Neural progenitor cell (in vitro differentiated cells): ENCODE measurements around the gene RGS3. TPM values are rescaled to one million over a fixed set of nuclear protein-coding genes. Genes with fewer than 3 reads are reported as not detected.

Experiments
- DNase-seq: peaks from one replicate; pipeline ENCODE4 v3.0.0-alpha.2; 2016; ENCODE audit warnings: low spot score
- H2AFZ ChIP-seq: fragments of 200-600 bp; sonication (generic); replicated peaks from 2 replicates; pipeline ENCODE4 v1.6.1; 2016; ENCODE audit warnings: antibody characterized with exemption
- H3F3A ChIP-seq: fragments of 200-600 bp; sonication (generic); 2 replicates; pipeline ENCODE4 v1.6.1; 2016; ENCODE audit warnings: antibody characterized with exemption, low read depth
- H3K27ac ChIP-seq: fragments of 200-600 bp; sonication (generic); 2 replicates; pipeline ENCODE4 v1.5.1; 2016; ENCODE audit warnings: mild to moderate bottlenecking
- H3K27me3 ChIP-seq: fragments of 200-600 bp; sonication (generic); 2 replicates; pipeline ENCODE4 v1.6.1; 2016; ENCODE audit warnings: mild to moderate bottlenecking, moderate library complexity
- H3K36me3 ChIP-seq: fragments of 200-600 bp; sonication (generic); 2 replicates; pipeline ENCODE4 v1.5.1; 2016
- H3K4me1 ChIP-seq: fragments of 200-600 bp; sonication (generic); 2 replicates; pipeline ENCODE4 v1.6.1; 2016; ENCODE audit warnings: mixed run types
- H3K4me2 ChIP-seq: fragments of 200-600 bp; sonication (generic); 2 replicates; pipeline ENCODE4 v1.6.1; 2016
- H3K4me3 ChIP-seq: fragments of 200-600 bp; sonication (generic); 2 replicates; pipeline ENCODE4 v1.5.1; 2016
- H3K79me2 ChIP-seq: fragments of 200-600 bp; sonication (generic); 2 replicates; pipeline ENCODE4 v1.6.1; 2016; ENCODE audit warnings: low read depth
- H3K9ac ChIP-seq: fragments of 200-600 bp; sonication (generic); 2 replicates; pipeline ENCODE4 v1.6.1; 2016
- H3K9me3 ChIP-seq: fragments of 200-600 bp; sonication (generic); 2 replicates; pipeline ENCODE4 v1.5.1; 2016; ENCODE audit warnings: low read depth
- H4K20me1 ChIP-seq: fragments of 200-600 bp; sonication (generic); 2 replicates; pipeline ENCODE4 v1.6.1; 2016; ENCODE audit warnings: low read depth
- H3K27ac Mint-ChIP-seq: 3 replicates; pipeline ENCODE4 v1.8.0; 2021; ENCODE audit warnings: mixed read lengths
- H3K27me3 Mint-ChIP-seq: 2 replicates; pipeline ENCODE4 v1.8.0; 2022; ENCODE audit warnings: low read depth, mild to moderate bottlenecking, inconsistent platforms, moderate library complexity, mixed read lengths; ENCODE audit not compliant: insufficient read depth
- H3K36me3 Mint-ChIP-seq: 3 replicates; pipeline ENCODE4 v1.8.0; 2021; ENCODE audit warnings: mixed read lengths
- H3K4me1 Mint-ChIP-seq: 3 replicates; pipeline ENCODE4 v1.8.0; 2021; ENCODE audit warnings: mixed read lengths
- H3K4me3 Mint-ChIP-seq: 3 replicates; pipeline ENCODE4 v1.8.0; 2021; ENCODE audit warnings: mild to moderate bottlenecking, moderate library complexity, mixed read lengths
- H3K9me3 Mint-ChIP-seq: 3 replicates; pipeline ENCODE4 v1.8.0; 2020; ENCODE audit warnings: mixed read lengths
- CTCF ChIP-seq: fragments of 200-600 bp; sonication (generic); IDR thresholded peaks from 2 replicates; pipeline ENCODE4 v1.5.1; 2017; ENCODE audit warnings: antibody characterized with exemption, mild to moderate bottlenecking
- EZH2 ChIP-seq: fragments of 200-600 bp; sonication (generic); IDR thresholded peaks from 2 replicates; pipeline ENCODE4 v1.6.1; 2017; ENCODE audit warnings: antibody characterized with exemption, mild to moderate bottlenecking, moderate library complexity
- EZH2phosphoT487 ChIP-seq: fragments of 200-600 bp; sonication (generic); IDR thresholded peaks from 2 replicates; pipeline ENCODE4 v1.6.1; 2017; ENCODE audit warnings: antibody characterized with exemption
- total RNA-seq: library from RNA; depleted of rRNA; stranded (reverse); fragments of >200 nt; gene quantifications from 2 replicates; pipeline ENCODE4 v1.2.3, GENCODE V29; 2015; ENCODE audit warnings: low replicate concordance

The RGS3 gene
- total RNA-seq, 1 donor from 2014 or later, result 30.3 TPM

- H3K4me3 Mint-ChIP-seq, result no peak overlapping the region
- peaks cover 7% of the 10 kb centered on the region for H3K27me3 Mint-ChIP-seq
- H4K20me1 ChIP-seq, result no peaks in the 10 kb centered on the region
- no peak overlapping the region for H3K4me2 ChIP-seq
- no peaks in the 10 kb centered on the region for H3K27me3 ChIP-seq
- H3K4me1 Mint-ChIP-seq, result peaks cover 52% of the 10 kb centered on the region
- no peaks in the 10 kb centered on the region for H3K9me3 Mint-ChIP-seq
- H3F3A ChIP-seq, result no peaks in the 10 kb centered on the region
- TF ChIP-seq CTCF, result no peak
- TF ChIP-seq EZH2, result no peak
- TF ChIP-seq EZH2phosphoT487, result no peak
- H3K36me3 Mint-ChIP-seq, result peaks cover 10% of the 10 kb centered on the region
- no peak overlapping the region for H3K27ac Mint-ChIP-seq
- H3K79me2 ChIP-seq, result no peaks in the 10 kb centered on the region
- H3K36me3 ChIP-seq, result no peaks in the 10 kb centered on the region
- no peak overlapping the region for H3K27ac ChIP-seq
- no peak overlapping the region for H3K4me3 ChIP-seq
- peaks cover 7% of the 10 kb centered on the region for H3K4me1 ChIP-seq
- no peak for DNase-seq
- H3K9ac ChIP-seq, result no peak overlapping the region
- no peaks in the 10 kb centered on the region for H3K9me3 ChIP-seq
- H2AFZ ChIP-seq, result no peak overlapping the region
Measured at GRCh38 chr9:113519426-113520108, 56.0 kb downstream of the RGS3 start.

- no peak overlapping the region for H3K27ac ChIP-seq
- H3K36me3 Mint-ChIP-seq, result peaks cover 7% of the 10 kb centered on the region
- no peak overlapping the region for H3K4me2 ChIP-seq
- no peaks in the 10 kb centered on the region for H3K27me3 ChIP-seq
- TF ChIP-seq EZH2phosphoT487 (no peak), EZH2 (no peak), CTCF (no peak)
- H3K79me2 ChIP-seq, result no peaks in the 10 kb centered on the region
- H3K9me3 Mint-ChIP-seq, result no peaks in the 10 kb centered on the region
- peaks cover 7% of the 10 kb centered on the region for H3K4me1 ChIP-seq
- H2AFZ ChIP-seq, result no peak overlapping the region
- no peaks in the 10 kb centered on the region for H4K20me1 ChIP-seq
- H3K36me3 ChIP-seq, result no peaks in the 10 kb centered on the region
- no peaks in the 10 kb centered on the region for H3F3A ChIP-seq
- H3K9me3 ChIP-seq, result no peaks in the 10 kb centered on the region
- H3K27ac Mint-ChIP-seq, result no peak overlapping the region
- no peak overlapping the region for H3K4me3 ChIP-seq
- DNase-seq, result no peak
- H3K9ac ChIP-seq, result no peak overlapping the region
- H3K4me1 Mint-ChIP-seq, result peaks cover 53% of the 10 kb centered on the region
- no peak overlapping the region for H3K4me3 Mint-ChIP-seq
- peaks cover 7% of the 10 kb centered on the region for H3K27me3 Mint-ChIP-seq
Measured at GRCh38 chr9:113520109-113520642, 56.6 kb downstream of the RGS3 start.

- no peak overlapping the region for H3K4me3 Mint-ChIP-seq
- H3K4me1 Mint-ChIP-seq, result peaks cover 58% of the 10 kb centered on the region
- Histone ChIP-seq H3K9ac (no peak overlapping the region), H4K20me1 (no peaks in the 10 kb centered on the region), H3K27ac (no peak overlapping the region), H3K36me3 (no peaks in the 10 kb centered on the region), H3F3A (peaks cover 5% of the 10 kb centered on the region), H2AFZ (no peak overlapping the region), H3K79me2 (no peaks in the 10 kb centered on the region), H3K4me2 (no peak overlapping the region), H3K4me1 (peaks cover 21% of the 10 kb centered on the region), H3K4me3 (no peak overlapping the region), H3K9me3 (no peaks in the 10 kb centered on the region), H3K27me3 (no peaks in the 10 kb centered on the region)
- H3K27ac Mint-ChIP-seq, result peak overlapping the region; percentile 42
- H3K27me3 Mint-ChIP-seq, result peaks cover 3% of the 10 kb centered on the region
- DNase-seq, result no peak
- H3K9me3 Mint-ChIP-seq, result no peaks in the 10 kb centered on the region
- H3K36me3 Mint-ChIP-seq, result peaks cover 6% of the 10 kb centered on the region
- TF ChIP-seq EZH2 (no peak), CTCF (no peak), EZH2phosphoT487 (no peak)
Measured at GRCh38 chr9:113521693-113522255, 58.2 kb downstream of the RGS3 start.
